NCI-H226 (cell line): ENCODE data around the gene NOL3.

Source experiments
- DNase-seq: peaks from one replicate; pipeline ENCODE4 v3.0.0-alpha.2; 2015

Gene NOL3

GRCh38 chr16:67190448-67191399 lies 20.4 kb downstream of the NOL3 start:
- no peak for DNase-seq

GRCh38 chr16:67191411-67191994 lies 21.2 kb downstream of the NOL3 start:
- no peak for DNase-seq

GRCh38 chr16:67191995-67192681 lies 21.8 kb downstream of the NOL3 start, which contains the start of gene E2F4:
Gene E2F4, plus strand, starts transcription at chr16:67192155. Its CDS starts 73 bp downstream, at chr16:67192228.
- peak; percentile 89 for DNase-seq

- DNase-seq, result no peak
Observed at GRCh38 chr16:67192781-67193361, 22.5 kb downstream of the NOL3 start.

- no peak for DNase-seq
Observed at GRCh38 chr16:67193536-67193935, 23.2 kb downstream of the NOL3 start.

GRCh38 chr16:67194260-67194659 lies 23.9 kb downstream of the NOL3 start:
- DNase-seq, result no peak

- DNase-seq, result no peak
Observed at GRCh38 chr16:67195676-67196075, 25.3 kb downstream of the NOL3 start.

- DNase-seq, result no peak
Observed at GRCh38 chr16:67196881-67197280, 26.5 kb downstream of the NOL3 start.

- DNase-seq, result no peak
Observed at GRCh38 chr16:67197704-67198103, 27.4 kb downstream of the NOL3 start.

- DNase-seq, result peak; percentile 33
Observed at GRCh38 chr16:67198238-67198734, 27.9 kb downstream of the NOL3 start.

- DNase-seq, result peak; percentile 44
Observed at GRCh38 chr16:67199011-67199807, 28.9 kb downstream of the NOL3 start, which contains the start of gene ELMO3. Gene ELMO3, plus strand, starts transcription at chr16:67199131. Its CDS starts 196 bp downstream, at chr16:67199327.

- no peak for DNase-seq
Observed at GRCh38 chr16:67199808-67200198, 29.5 kb downstream of the NOL3 start.

GRCh38 chr16:67200491-67200890 lies 30.2 kb downstream of the NOL3 start:
- DNase-seq, result no peak

- no peak for DNase-seq
Observed at GRCh38 chr16:67201411-67202345, 31.3 kb downstream of the NOL3 start.

- DNase-seq, result no peak
Observed at GRCh38 chr16:67202426-67202825, 32.1 kb downstream of the NOL3 start.

- no peak for DNase-seq
Observed at GRCh38 chr16:67202956-67203493, 32.7 kb downstream of the NOL3 start.

GRCh38 chr16:67204076-67204475 lies 33.7 kb downstream of the NOL3 start:
- DNase-seq, result no peak

GRCh38 chr16:67206129-67206837 lies 35.9 kb downstream of the NOL3 start:
- DNase-seq, result no peak

GRCh38 chr16:67206838-67207248 lies 36.5 kb downstream of the NOL3 start:
- no peak for DNase-seq
